Ascending aorta (tissue), 2 donors: ENCODE measurements around the gene ENO3. TPM values are rescaled to one million over a fixed set of nuclear protein-coding genes. Genes with fewer than 3 reads are reported as not detected.

ENCODE experiments used
- DNase-seq, 2 donors: peaks; one replicate each; pipeline ENCODE4 v3.0.0-alpha.2; 2019; ENCODE audit warnings: low spot score in 2 of 2
- H3K27ac ChIP-seq, 2 donors: fragments of 200-600 bp; sonication (generic); one replicate each; pipeline ENCODE4 v1.5.1; 2016 to 2017; ENCODE audit warnings: mild to moderate bottlenecking in 1 of 2
- H3K27me3 ChIP-seq: fragments of 200-600 bp; sonication (generic); one replicate; pipeline ENCODE4 v1.5.1; 2017
- H3K36me3 ChIP-seq, 2 donors: fragments of 200-600 bp; sonication (generic); one replicate each; pipeline ENCODE4 v1.5.1; 2016
- H3K4me1 ChIP-seq, 2 donors: fragments of 200-600 bp; sonication (generic); one replicate each; pipeline ENCODE4 v1.5.1; 2016 to 2017; ENCODE audit warnings: mild to moderate bottlenecking in 1 of 2
- H3K4me3 ChIP-seq, 2 donors: fragments of 200-600 bp; sonication (generic); one replicate each; pipeline ENCODE4 v1.5.1; 2016 to 2017; ENCODE audit warnings: mild to moderate bottlenecking in 1 of 2
- H3K9me3 ChIP-seq, 2 donors: fragments of 200-600 bp; sonication (generic); one replicate each; pipeline ENCODE4 v1.5.1; 2016
- intact Hi-C: fragments of 100-400 bp; cut with DNase I; formaldehyde crosslinking; loops from one replicate; pipeline ENCODE4 v1.15.1; 2023
- total RNA-seq: library from RNA; depleted of rRNA; stranded (reverse); fragments of >200 nt; gene quantifications from one replicate; pipeline ENCODE4 v1.1.0, GENCODE V29; 2016
- TF ChIP-seq, protein P1 (sequence below), 3 experiments: fragments of 200-600 bp in 2 of 3; fragments of 450-650 bp in 1 of 3; sonication (generic) in 2 of 3; IDR thresholded peaks; one replicate each; pipeline ENCODE4 v1.5.1; 2016 to 2019; ENCODE audit warnings: antibody characterized with exemption in 3 of 3, mild to moderate bottlenecking in 1 of 3, moderate library complexity in 1 of 3

The ENO3 gene
- total RNA-seq, 1 donor from 2014 or later: not detected

DNA sequence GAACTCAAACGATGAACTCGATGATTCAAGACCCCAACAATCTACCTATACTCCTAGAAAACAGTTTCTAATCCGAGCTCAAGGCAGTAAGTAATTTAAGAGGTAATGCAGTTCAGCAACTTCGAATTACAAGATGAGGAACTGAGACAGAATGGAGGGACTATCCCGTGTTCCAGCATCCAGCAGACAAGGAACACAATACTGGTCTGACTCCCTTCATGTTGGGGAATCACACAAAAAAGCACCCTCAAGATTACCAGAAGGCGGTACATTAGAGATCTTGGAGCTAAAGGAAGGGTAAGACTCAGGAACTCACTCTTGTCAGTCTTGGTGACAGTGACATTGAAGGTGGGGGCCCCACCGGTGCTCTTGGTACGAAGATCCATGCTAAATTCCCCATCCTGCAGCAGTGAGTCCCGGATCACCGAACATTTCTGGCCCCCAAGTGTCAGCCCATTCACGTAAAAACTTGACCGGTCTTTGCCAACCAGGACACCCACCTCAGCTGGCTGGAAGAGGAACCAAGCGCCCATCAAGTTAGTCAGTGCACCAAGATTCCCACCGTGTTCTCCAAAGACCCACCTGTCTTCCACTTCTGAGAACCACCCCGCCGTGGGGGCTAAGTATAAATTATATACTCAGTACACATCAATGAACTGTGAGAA lies 4.5 kb upstream of the ENO3 start:
- intact Hi-C loops: no loop called here
- peak overlapping the region; percentile 94 to 100 for H3K4me3 ChIP-seq
- peaks cover 13 to 44% of the 10 kb centered on the region in 2 donors for H3K4me1 ChIP-seq

DNA sequence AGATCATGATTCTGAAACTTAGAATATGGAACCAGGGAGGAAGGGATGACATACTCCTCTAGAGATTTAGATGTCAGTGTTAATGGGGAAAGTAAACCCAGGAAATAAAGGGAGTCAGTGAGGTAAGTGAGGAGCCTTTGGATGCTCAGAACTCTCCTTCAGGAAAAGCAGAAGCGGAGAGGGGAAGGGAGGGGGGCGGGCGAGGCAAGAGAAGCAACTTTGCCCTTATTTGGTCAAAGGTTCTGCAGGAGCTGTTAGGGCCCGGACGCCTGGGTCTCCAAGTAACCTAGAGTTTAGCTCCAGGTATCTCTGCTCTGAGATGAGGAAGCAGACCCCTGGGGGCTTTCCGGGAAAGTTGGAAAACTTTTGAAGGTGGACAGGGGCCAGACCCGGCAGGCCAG lies 3.9 kb upstream of the ENO3 start:
- H3K27ac ChIP-seq: peak overlapping the region; percentile 93 to 97
- H3K9me3 ChIP-seq: no peaks in the 10 kb centered on the region
- peaks cover 32 to 46% of the 10 kb centered on the region in 2 donors for H3K36me3 ChIP-seq
- peaks cover 13 to 42% of the 10 kb centered on the region in 2 donors for H3K4me1 ChIP-seq
- no peak for DNase-seq
- H3K4me3 ChIP-seq: peak overlapping the region; percentile 94 to 100
- intact Hi-C loops: no loop called here
- H3K27me3 ChIP-seq: no peaks in the 10 kb centered on the region
- TF ChIP-seq, protein P1, sequence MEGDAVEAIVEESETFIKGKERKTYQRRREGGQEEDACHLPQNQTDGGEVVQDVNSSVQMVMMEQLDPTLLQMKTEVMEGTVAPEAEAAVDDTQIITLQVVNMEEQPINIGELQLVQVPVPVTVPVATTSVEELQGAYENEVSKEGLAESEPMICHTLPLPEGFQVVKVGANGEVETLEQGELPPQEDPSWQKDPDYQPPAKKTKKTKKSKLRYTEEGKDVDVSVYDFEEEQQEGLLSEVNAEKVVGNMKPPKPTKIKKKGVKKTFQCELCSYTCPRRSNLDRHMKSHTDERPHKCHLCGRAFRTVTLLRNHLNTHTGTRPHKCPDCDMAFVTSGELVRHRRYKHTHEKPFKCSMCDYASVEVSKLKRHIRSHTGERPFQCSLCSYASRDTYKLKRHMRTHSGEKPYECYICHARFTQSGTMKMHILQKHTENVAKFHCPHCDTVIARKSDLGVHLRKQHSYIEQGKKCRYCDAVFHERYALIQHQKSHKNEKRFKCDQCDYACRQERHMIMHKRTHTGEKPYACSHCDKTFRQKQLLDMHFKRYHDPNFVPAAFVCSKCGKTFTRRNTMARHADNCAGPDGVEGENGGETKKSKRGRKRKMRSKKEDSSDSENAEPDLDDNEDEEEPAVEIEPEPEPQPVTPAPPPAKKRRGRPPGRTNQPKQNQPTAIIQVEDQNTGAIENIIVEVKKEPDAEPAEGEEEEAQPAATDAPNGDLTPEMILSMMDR (IDR thresholded peaks at IDR 0.05): no peak

More for the DNA sequence above, 4.5 kb upstream of the ENO3 start:
- peak overlapping the region; percentile 93 to 97 for H3K27ac ChIP-seq
- no peaks in the 10 kb centered on the region for H3K27me3 ChIP-seq
- TF ChIP-seq, protein P1 (IDR thresholded peaks at IDR 0.05): no peak
- peaks cover 32 to 49% of the 10 kb centered on the region in 2 donors for H3K36me3 ChIP-seq
- H3K9me3 ChIP-seq: no peaks in the 10 kb centered on the region
- DNase-seq: no peak

DNA sequence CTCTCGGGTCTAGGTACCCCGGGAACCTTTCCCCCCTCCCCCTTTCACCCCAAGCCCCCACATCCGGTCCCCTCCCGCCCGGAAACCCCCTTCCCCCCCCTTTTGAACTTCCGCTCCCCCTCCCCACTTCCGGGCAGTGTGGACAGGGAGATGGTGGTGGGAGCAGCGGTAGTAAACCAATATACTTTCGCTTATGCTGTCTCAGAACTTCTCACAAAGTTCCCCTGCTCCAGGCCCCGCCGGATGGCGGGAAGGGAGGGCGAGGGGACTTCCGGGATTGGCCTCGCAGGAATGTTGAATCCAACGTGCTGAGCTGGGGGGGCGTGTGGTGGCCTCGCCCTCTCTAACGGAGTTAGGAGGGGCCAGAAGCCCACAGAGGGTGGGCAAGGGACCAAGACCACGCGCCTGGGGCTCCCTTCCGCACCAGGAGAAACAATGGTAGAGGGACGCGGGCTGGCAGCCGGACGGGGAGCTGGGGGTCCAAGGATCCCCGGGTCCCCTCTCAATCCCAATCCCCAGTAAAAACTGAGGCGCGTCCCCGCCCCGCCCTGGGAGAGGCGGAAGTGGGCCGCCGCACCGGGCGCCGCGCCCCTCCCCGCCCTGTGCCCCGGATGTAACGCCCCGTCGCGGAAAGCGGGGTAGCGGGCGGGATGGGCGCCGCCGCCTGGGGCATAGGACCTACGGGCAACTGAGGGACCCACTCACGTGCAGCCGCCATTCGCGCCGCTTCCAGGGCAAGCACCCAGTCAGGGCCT lies 3.3 kb upstream of the ENO3 start:
- Histone ChIP-seq H3K4me1 (peaks cover 13 to 42% of the 10 kb centered on the region in 2 donors), H3K27me3 (no peaks in the 10 kb centered on the region), H3K36me3 (peaks cover 32 to 41% of the 10 kb centered on the region in 2 donors), H3K27ac (peak overlapping the region; percentile 93 to 97), H3K4me3 (peak overlapping the region; percentile 94 to 100), H3K9me3 (no peaks in the 10 kb centered on the region)
- DNase-seq: peak in 1 of 2 donors; percentile 77
- intact Hi-C loops: loop anchor here (1.0 kb wide), 2 partner anchors 7 to 20 kb away; partner anchors contain the start of genes RNF167, SLC25A11 and SPAG7
- TF ChIP-seq, protein P1 (IDR thresholded peaks at IDR 0.05): no peak

DNA sequence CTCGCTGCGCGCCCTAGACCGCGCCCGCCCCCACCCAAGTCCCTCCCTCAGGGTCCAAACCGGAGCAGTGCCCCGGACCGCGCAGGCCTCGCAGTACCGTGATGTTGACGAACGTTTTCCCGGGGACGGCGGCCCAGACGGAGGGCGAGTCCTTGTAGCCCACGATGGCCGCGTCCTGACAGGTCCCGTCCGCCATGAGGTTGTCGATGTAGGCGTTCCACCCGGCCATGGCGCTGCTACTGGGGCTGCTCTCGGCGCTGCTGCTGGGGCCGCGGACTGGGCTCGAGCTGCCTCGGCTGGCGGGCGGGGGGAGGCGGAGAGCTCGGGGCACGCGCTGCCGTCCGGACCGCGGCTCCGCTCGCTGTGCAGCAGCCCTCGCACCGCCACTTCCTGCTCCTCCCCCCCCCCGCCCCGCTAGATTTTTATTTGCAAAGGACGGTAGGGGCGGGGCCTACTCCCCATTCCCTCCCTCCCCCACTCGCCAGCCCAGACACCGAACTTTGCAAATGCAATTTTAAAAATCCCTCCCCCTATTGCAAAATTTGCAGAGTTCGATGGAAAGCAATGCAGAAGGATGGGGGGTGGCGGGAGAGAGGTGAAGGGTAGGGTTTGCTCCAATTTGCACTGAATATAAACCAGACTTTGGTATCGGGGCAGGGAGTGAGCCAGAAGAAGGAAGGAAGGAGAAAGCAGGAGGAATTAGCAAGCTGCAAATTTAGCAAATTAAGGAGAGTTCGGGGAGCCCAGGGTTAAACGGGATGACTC lies 2.6 kb upstream of the ENO3 start, which contains the start of gene PFN1:
Gene PFN1 (minus strand): TSS at position 365 of the 765 bp plus-strand sequence. CDS start 136 bp downstream, at position 229.
- peaks cover 26 to 34% of the 10 kb centered on the region in 2 donors for H3K36me3 ChIP-seq
- H3K9me3 ChIP-seq: no peaks in the 10 kb centered on the region
- peak; percentile 66 to 94 for DNase-seq
- TF ChIP-seq, protein P1 (IDR thresholded peaks at IDR 0.05): no peak
- H3K27me3 ChIP-seq: no peaks in the 10 kb centered on the region
- peaks cover 15 to 49% of the 10 kb centered on the region in 2 donors for H3K4me1 ChIP-seq
- H3K27ac ChIP-seq: peak within 1 kb of the TSS; percentile 93 to 99
- peak within 1 kb of the TSS; percentile 94 to 100 for H3K4me3 ChIP-seq
- intact Hi-C loops: loop anchor here (1.0 kb wide), 2 partner anchors 8 to 19 kb away; partner anchors contain the start of genes RNF167, SLC25A11 and SPAG7

DNA sequence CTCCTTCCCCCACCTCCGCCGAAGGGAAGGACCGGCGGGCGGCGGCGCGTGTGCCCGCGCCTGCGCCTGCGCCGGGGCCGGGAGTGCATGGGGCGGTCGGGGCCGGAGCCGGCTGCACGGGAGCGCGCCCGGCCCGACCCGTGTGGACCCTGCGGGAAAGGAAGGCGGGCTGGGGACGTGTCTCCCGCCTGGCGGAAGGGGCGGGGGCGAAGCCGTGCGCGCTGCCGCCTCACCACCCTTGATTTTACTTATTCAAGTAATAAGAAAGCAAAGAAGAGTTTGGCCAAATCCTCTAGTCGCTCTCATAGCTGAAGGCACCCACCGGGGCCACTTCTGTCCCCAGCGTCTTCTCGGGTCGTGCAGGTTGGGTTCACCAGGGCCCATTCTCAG lies 2.0 kb upstream of the ENO3 start:
- peaks cover 15 to 55% of the 10 kb centered on the region in 2 donors for H3K4me1 ChIP-seq
- H3K27me3 ChIP-seq: no peaks in the 10 kb centered on the region
- DNase-seq: peak; percentile 32 to 91
- H3K27ac ChIP-seq: peak overlapping the region; percentile 93 to 99
- TF ChIP-seq, protein P1 (IDR thresholded peaks at IDR 0.05): no peak
- intact Hi-C loops: loop anchor here (1.0 kb wide), 3 partner anchors 9 to 48 kb away; partner anchors contain the start of genes INCA1, KIF1C, RNF167 and SLC25A11
- no peaks in the 10 kb centered on the region for H3K9me3 ChIP-seq
- peak overlapping the region; percentile 94 to 100 for H3K4me3 ChIP-seq
- H3K36me3 ChIP-seq: peaks cover 21 to 29% of the 10 kb centered on the region in 2 donors
